HG03196 (cell line): Measurements from ENCODE around the gene SLC4A3.

Experiments used
- ATAC-seq: cut with Tn5 transposase; IDR thresholded peaks from one replicate; pipeline ENCODE4 v1.9.1; 2021; ENCODE audit not compliant: unreplicated experiment

Gene SLC4A3

DNA sequence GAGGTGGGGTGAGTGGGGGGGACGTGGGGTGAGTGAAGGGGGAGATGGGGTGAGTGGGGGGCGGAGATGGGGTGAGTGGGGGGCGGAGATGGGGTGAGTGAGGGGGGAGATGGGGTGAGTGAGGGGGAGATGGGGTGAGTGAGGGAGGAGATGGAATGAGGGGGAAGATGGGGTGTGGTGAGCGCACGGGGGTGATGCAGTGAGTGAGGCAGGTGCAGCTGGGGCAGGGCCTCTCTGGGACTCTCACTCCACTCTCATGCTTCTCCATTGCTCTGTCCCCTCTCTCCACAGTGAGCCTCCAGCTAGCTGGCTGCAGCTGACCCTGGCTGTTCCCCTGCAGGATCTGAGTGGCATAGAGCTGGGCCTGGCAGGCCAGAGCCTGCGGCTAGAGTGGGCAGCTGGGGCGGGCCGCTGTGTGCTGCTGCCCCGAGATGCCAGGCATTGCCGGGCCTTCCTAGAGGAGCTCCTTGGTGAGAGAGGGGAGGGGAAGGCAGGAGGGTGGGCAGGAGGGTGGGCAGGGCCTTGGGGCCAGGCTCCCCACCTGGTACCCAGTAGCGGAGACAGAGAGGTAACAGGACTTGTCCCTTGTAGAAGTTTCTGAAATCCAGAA lies 13.9 kb upstream of the SLC4A3 start:
- ATAC-seq: no peak

DNA sequence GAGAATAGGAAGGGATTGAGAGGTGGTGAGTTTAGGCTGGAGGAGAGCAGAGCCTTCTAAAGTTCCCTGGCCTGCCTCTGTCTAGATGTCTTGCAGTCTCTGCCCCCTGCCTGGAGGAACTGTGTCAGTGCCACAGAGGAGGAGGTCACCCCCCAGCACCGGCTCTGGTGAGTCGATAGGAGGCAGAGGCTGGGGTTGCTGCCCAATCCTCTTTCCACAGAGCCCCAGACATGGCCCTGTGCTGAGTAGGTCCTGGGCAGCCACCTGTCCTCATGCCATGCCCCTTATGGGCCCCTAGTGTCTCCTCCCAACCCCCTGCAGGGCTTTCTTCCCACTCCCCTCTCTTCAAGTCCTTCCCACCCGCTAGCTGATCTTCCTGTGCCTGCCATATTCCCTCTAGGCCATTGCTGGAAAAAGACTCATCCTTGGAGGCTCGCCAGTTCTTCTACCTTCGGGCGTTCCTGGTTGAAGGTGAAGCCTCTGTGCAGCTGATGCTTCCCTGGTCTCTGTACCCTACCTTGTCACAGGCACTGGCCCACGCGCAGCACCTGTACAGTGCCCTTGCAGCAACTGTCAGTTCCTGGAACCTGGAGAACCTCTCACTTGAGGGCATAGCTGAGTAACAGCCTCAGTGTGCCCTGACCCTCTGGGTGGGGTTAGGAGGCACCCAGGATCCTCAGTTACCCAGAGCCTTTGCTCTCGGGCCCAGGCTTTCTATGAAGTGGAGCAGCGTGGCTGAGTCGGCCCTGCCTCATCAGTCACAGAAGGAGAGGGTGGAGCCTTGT lies 13.2 kb upstream of the SLC4A3 start:
- ATAC-seq: no peak

DNA sequence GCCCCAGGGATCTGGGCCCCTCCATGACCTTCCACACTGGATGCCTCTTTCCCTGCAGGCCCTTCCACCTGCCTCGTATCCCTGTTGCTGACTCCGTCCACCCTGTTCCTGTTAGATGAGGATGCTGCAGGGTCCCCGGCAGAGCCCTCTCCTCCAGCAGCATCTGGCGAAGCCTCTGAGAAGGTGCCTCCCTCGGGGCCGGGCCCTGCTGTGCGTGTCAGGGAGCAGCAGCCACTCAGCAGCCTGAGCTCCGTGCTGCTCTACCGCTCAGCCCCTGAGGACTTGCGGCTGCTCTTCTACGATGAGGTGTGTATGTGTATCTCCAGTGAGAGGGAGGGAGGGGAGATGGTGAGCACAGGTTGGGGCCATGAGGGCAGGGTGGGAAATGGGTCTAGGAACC lies 12.4 kb upstream of the SLC4A3 start:
- no peak for ATAC-seq

DNA sequence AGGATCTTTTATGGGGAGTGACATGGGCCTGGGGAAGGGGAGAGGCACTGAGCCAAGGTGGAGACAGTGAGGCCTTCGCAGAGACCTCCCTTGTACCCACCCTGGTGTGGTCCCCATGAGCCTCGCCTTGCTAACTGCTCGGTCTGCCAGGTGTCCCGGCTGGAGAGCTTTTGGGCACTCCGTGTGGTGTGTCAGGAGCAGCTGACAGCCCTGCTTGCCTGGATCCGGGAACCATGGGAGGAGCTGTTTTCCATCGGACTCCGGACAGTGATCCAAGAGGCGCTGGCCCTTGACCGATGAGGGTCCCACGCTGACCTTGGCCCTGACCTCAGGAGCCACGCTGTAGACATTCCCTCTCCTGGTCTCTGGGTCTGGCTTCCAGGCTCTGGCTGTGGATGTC lies 11.5 kb upstream of the SLC4A3 start:
- ATAC-seq: no peak

DNA sequence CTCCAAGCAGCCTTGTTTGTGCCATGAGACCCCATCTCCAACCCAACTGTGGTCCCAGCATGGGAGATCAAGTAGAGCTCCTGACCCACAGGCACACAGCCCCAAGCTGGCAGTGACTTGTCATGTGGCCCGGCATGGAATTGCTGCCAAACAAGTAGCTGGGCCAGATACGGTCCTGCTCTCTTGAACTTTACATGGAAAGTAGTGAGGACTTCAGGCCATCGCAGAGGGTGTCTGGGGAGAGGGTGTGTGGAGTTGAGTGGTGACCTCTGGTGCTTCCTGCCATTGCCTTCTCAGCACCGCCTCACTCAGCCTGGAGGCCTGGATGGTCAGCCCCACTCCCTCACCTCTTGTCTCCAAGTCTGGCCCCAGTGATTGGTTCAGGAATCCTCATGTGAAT lies 10.9 kb upstream of the SLC4A3 start:
- no peak for ATAC-seq

DNA sequence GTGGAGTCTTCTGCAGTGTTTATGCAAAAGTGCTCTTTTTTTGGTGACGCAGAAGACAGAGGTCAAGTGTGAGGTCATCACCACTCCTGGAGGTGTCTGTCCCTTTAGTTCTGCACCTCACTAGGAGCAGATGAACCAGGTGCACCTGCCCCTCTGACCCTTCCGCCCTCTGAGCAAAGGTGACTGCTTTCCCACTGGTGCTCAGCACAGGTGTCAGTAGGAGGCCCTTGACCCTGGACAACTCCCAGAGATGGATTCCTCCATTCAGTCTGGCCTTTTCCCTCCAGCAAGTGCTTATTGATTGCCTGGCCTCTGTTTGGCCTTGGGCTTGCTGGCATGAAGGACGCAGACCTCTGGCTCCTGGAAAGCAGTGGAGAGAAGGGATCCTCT lies 8.7 kb upstream of the SLC4A3 start:
- ATAC-seq: no peak

DNA sequence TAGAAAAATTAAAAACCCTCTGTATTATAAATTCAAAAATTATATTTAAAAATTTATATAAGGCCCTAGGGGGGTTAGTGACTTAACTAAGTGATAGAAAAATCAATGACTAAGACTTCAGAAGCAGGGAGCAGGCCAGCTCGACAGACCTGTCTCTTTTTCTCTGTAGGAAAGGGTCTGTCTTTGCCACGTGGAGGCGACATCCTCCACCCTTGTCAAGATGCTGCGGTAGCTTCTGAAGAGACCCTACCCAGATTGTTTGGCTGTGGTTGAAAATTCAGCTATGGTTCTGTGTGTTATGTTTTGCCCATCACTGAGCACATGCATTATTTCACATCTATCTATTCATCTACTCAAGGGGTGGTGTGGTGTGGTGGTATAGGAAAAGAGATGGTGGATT lies 8.2 kb upstream of the SLC4A3 start:
- no peak for ATAC-seq

DNA sequence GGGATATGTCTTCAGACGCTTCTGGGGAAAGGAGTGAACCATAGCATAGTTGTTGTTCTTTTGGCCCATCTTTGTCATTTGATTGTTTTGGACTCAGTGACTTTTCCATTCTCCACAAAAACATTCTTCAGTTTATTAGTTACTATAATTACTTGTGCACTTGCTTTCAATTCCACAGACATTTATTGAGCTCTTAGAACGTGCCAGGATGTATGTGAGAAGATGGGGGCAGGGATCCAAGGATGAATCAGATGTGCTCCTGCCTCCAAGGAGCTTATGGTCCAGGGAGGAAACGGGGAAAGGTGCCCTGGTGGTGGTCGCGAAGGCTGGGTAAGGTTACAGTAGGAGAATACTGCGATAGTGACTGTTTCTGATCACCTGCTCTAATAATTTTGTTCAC lies 6.9 kb upstream of the SLC4A3 start:
- ATAC-seq: no peak

DNA sequence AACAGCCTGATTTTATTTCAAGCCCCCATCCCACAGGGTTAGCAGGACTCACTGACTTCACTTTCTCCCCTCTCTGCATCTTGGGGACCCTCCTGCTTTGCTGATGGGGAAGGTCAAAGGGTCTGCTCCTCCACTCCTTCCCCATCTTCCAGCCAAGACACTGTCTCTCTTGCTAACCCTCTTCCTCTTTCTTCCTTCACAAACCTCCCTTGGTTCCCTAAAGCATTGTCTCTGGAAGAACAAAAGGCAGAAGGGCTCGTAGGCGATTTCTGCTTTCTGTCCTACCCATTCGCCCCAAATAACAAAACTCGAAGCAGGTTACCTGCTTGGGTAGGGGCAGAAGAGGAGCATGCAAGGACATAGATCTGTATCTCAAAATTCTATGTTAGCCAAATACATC lies 5.5 kb upstream of the SLC4A3 start:
- no peak for ATAC-seq

DNA sequence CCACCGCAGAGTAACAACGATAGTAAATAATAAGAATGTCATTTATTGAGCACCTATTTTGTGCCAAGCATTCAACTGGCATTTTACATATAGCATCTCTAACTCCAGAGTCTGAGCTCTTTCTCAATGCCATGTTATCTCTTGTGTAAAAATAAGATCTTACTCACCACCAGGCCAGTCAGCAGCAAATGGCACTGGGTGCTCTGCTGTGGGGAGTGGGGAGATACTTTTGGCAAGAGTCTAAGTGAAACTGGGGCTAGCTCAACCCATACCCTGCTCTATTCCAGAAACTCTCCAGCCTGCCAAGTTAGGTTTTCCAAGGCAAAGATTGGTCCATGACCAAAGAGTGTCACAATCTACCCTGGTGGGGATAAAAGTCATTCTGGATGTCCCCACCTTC lies 5.0 kb upstream of the SLC4A3 start:
- no peak for ATAC-seq

DNA sequence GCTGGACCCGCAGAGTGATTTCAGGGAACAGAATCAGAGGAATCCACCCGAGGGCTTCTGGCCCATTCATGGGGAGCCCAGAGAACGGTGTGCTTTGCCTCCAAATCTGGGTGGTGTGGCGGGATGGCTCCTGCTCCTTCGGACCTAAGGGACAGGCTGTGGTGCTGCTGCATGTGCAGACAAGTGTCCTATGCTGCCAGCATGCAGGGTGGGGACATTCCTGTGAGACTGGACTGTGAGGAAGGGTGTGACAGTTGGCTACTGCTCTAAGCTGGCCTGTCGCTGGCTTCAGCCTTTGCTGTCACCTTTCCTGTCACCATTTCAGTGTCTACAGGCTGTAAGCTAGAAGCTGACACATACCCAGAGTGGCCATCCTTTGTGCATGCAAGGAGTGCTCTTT lies 2.9 kb upstream of the SLC4A3 start:
- ATAC-seq: no peak

DNA sequence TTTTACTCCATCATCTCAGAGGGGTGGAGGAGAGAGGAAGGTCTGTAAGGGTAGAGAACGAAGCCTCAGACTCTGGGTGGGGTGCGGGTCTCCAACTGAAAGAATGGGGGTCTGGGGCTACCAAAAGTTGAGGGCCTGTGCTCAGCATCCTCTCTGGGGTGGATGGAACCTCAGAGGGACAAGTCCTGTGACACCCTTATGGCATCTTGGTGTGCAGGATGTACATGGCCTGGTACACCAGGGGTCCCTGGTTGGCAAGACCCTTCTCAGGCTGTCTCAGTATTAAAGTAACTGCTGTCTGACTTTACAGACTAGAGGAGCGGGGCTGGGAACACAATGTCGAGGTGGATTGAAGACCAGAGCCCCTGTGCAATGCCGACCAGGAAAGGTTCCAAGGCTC lies 2.3 kb upstream of the SLC4A3 start:
- ATAC-seq: no peak

DNA sequence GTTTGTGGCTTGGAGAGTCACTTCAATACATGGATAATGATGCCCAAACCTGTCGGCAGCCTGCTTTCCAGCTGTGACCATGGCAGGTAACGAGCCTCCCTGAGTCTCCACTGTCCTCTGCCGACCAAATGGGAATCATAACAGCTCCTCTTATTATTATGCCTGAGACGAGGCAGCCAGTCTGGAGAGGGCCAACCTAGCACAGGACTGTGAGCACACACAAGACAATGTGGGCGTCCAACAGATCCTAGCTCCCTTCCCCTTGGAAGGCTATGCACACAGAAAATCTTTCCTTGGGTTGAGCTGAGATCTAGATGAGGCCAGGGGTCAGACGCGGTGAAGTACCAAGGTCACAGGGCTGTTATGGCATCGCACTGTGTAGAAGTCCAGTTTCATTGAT lies 890 bp upstream of the SLC4A3 start:
- no peak for ATAC-seq

DNA sequence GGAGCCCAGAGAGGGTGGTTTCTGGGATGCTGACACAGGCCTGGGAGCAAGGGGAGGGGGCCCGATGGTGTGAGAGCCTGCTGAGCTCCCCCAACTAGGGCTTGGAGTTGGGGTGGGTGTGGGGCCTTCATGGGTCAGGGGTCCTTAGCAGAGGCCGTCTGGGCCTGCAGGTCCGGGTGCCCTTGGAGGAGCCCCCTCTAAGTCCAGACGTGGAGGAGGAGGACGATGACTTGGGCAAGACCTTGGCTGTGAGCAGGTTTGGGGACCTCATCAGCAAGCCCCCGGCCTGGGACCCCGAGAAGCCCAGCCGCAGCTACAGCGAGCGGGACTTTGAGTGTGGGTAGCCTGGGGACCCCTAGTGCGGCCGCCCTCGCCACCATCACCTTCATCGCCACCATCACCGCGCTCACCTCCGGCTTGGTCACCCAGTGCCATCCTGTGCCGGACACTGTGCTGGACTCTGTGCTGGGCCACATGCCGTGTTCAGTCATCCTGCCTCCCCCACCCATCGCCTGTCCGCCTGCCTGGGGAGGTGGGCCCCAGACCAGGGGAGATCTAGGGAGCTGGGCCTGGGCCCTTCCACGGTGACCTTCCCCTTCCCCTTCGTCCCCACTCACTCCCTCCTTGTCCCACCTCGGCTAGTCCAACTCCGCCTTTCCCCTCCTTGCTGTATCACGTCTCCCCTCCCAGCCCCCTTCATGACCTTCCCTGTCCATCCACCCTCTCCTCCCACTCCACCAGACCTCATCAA lies 980 bp downstream of the SLC4A3 start:
- ATAC-seq: no peak

DNA sequence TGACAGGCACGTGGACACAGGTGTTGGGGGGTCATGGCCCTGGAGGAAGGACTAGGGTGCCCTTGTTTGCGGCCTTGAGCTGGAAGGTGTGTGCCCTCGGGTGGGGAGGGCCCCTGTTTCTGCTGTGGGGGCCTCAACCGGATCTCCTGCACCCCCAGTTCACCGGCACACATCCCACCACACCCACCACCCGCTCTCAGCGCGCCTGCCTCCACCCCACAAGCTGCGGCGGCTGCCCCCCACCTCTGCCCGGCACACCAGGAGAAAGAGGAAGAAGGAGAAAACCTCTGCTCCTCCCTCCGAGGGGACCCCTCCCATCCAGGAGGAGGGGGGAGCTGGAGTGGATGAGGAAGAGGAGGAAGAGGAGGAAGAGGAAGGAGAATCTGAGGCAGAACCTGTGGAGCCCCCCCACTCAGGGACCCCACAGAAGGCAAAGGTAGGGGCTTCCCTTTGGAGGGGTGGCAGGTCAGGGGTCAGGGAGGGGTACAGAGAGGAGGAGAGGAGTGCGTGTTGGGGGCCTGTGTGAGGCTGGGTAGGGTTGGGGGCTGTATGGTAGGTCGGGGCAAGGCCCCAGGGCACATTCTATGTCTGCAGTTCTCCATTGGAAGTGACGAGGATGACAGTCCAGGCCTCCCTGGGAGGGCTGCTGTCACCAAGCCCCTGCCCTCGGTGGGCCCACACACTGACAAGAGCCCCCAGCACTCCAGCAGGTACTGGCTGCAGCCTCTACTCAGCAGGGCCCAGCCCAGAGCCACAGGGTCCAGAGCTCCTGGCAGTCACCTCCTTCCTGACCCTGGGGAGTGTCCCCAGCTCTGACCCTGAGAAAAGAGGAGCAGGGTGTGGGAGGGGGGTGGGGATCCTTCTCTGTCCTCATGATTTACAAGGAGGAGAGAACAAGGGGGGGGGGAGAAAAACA lies 1.8 kb downstream of the SLC4A3 start:
- ATAC-seq: no peak

DNA sequence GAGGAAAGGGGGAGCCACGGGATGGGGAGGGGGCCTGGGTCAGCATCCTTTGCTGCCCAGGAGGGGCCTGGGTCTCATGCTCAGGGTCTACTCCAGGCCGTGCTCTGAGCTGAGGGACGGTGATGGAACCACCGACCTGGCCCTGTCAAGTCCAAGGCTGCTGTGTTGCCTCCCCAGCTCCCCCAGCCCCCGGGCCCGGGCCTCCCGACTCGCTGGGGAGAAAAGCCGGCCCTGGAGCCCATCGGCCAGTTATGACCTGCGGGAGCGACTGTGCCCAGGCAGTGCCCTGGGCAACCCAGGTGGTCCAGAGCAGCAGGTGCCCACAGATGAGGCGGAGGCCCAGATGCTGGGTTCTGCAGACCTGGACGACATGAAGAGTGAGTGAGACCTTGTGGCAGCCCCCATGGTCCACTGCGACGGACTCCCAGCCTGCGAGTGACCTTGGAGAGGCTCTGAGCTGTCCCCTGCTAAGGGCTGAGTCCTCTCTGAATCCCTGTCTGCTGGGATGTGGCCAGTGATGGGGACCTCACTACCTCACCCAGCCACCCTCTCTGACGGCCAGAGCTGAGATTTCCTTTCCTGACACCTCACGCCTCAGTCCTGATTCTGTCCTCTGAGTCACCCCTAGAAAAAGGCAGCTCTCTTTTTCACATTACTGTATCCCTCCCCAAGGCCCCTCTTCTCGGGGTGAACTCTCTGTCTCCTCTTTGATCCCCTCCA lies 2.7 kb downstream of the SLC4A3 start:
- ATAC-seq: no peak

DNA sequence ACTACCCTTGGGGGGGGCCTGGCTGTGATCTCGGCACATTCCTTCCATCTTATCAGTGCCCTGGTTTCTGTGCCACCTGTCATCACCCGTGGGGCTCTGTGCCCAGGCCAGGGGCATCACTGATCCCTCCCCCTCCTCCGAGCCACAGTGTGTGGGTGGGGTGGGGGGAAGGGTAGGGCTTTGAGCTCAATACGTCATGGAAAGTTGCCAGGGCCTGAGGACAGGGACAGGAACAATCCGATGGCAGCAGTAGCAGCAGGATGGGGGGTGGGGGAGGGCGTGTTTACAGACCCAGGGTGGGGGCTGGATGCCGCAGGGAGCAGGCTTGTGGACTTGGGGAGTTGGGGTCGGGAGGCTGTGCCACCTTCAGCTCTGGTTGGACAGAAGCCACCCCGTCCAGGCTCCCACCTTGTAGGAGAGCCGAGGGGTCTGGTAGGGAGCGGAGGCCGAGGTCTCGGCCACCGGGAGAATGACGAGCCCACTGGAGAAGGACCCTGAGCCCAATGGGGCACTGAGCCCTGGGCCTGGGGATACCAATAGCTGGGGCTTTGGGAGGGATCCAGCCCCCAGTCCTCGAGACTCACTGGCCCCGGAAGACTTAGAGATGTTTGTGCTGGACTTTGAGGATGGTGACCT lies 3.5 kb downstream of the SLC4A3 start:
- ATAC-seq: no peak

DNA sequence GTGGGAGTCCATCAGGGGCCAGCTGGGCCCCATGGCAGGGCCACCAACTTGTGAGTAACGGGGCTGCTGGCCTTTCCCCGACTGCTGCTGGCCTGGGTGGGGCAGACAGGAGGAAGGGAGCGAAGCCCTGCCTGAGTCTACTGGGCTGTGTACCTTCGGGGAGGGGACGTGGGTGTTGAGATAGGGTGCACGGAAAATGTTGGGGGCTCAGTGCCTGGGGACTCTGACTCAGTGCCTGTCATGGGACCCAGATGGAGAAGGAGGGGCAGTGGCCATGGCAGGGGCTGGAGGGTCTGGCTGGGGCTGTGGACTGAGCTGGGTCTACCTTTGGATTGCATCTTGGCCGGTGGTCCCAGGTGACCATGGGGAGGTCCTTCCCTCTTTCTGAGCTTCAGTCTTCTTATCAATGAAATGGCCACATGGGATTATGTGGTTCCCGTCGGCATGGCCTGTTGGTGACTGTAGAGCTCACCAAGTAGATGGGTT lies 4.0 kb downstream of the SLC4A3 start:
- no peak for ATAC-seq

DNA sequence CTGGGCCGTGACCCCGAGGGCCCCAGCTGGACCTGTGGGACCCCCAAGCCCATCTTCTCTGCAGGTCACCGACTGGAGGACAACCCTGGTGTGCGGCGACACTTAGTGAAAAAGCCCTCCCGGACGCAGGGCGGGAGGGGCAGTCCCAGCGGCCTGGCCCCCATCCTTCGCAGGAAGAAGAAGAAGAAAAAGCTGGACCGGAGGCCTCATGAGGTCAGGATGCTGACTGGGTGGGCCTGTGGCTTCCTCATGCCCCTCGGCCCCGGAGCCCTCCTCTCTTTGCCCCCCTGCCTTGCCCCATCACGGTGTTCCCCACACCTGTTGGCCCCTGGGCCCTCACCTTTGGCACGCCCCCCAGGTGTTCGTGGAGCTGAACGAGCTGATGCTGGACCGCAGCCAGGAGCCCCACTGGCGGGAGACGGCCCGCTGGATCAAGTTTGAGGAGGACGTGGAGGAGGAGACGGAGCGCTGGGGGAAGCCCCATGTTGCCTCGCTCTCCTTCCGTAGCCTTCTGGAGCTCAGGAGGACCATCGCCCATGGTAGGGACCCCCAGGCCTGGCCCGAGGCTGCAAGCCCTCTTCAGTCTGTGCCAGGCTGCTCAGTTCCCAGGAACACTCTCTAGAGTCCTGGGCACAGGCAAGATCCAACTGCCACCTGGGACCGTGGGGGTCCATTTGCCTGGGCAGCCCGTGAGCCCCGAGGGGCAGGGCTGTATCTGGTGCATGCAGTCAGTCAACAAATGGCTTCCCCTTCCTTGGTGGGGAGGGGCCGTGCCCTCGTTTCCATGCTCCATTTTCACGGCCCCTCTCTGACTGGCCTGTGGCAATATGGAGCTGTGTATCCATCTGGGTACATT lies 4.7 kb downstream of the SLC4A3 start:
- ATAC-seq: no peak
